ENCODE measurements around the gene DSC2. TPM values are rescaled to one million over a fixed set of nuclear protein-coding genes. Genes with fewer than 3 reads are reported as not detected.

DSC2 gene
- total RNA-seq (2014; rRNA removed; shearing (Covaris generic)) (not detected in 2 replicates), polyA plus RNA-seq (2016; fragmentation: Nextera tagmentation; extraction: Ambion mirVana) (not detected in 2 replicates)

GRCh38 chr18:31102025-31102684 lies at the start of gene DSC2:
DSC2 (minus strand) TSS chr18:31102421; CDS start chr18:31101971, 450 bp downstream.
- Histone ChIP-seq H2AFZ (no peak within 1 kb of the TSS), H3F3A (ENCODE audit: insufficient read depth) (no peaks in the 10 kb centered on the region), H4K20me1 (ENCODE audit: insufficient read depth) (no peaks in the 10 kb centered on the region), H3K9me3 (ENCODE audit: low read depth) (no peaks in the 10 kb centered on the region), H3K4me1 (ENCODE audit: insufficient read depth) (no peaks in the 10 kb centered on the region), H3K9me2 (ENCODE audit: insufficient read depth) (no peaks in the 10 kb centered on the region), H3K27me3 (replicated peaks; ENCODE audit: insufficient read depth) (no peaks in the 10 kb centered on the region), H3K27ac (no peak within 1 kb of the TSS), H3K4me3 (no peak within 1 kb of the TSS), H3K79me2 (ENCODE audit: insufficient read depth) (no peaks in the 10 kb centered on the region), H3K4me2 (ENCODE audit: unreplicated experiment) (no peak within 1 kb of the TSS), H3K36me3 (ENCODE audit: low read depth) (no peaks in the 10 kb centered on the region), H3K9ac (no peak within 1 kb of the TSS)
- no peak for DNase-seq
- no peak for TF ChIP-seq EZH2phosphoT487 (IDR thresholded peaks at IDR 0.05; ENCODE audit: insufficient read depth, low read depth)
- 3 to 8% methylated on average over 43 to 44 of the region's 44 CpGs for WGBS, 2 experiments (ENCODE audit: low coverage in 1 of 2, low lambda C conversion rate in 2 of 2, missing lambda C conversion rate in 2 of 2)
- in situ Hi-C loops (cut with MboI) = no loop called here

GRCh38 chr18:31149351-31149750 lies 47.1 kb upstream of the DSC2 start:
- 6 to 12% methylated on average over 3 of the region's 3 CpGs for WGBS, 2 experiments (ENCODE audit: low coverage in 1 of 2, low lambda C conversion rate in 2 of 2, missing lambda C conversion rate in 2 of 2)
- Histone ChIP-seq H3K9ac (no peak overlapping the region), H3K4me3 (no peak overlapping the region), H3K27ac (no peak overlapping the region), H3K27me3 (replicated peaks; ENCODE audit: insufficient read depth) (no peaks in the 10 kb centered on the region), H4K20me1 (ENCODE audit: insufficient read depth) (no peaks in the 10 kb centered on the region), H3K9me3 (ENCODE audit: low read depth) (no peaks in the 10 kb centered on the region), H3K4me1 (ENCODE audit: insufficient read depth) (no peaks in the 10 kb centered on the region), H3K4me2 (ENCODE audit: unreplicated experiment) (no peak overlapping the region), H2AFZ (no peak overlapping the region), H3K9me2 (ENCODE audit: insufficient read depth) (no peaks in the 10 kb centered on the region; the same call in 1 of the 2 replicates), H3K36me3 (ENCODE audit: low read depth) (no peaks in the 10 kb centered on the region), H3K79me2 (ENCODE audit: insufficient read depth) (no peaks in the 10 kb centered on the region), H3F3A (ENCODE audit: insufficient read depth) (no peaks in the 10 kb centered on the region)
- DNase-seq = no peak
- TF ChIP-seq EZH2phosphoT487 (IDR thresholded peaks at IDR 0.05; ENCODE audit: insufficient read depth, low read depth) = no peak
- no peak for TF ChIP-seq EZH2 (IDR thresholded peaks at IDR 0.05; ENCODE audit: insufficient read depth, poor library complexity, severe bottlenecking)
- in situ Hi-C loops (cut with MboI) = loop anchor here (10.0 kb wide), 1 partner anchor 55 kb away; no protein-coding TSS in a partner anchor

GRCh38 chr18:31148600-31148999 lies 46.4 kb upstream of the DSC2 start:
- Histone ChIP-seq H3K9me2 (ENCODE audit: insufficient read depth) (no peaks in the 10 kb centered on the region), H3K27me3 (replicated peaks; ENCODE audit: insufficient read depth) (no peaks in the 10 kb centered on the region), H3K27ac (no peak overlapping the region), H3K4me1 (ENCODE audit: insufficient read depth) (no peaks in the 10 kb centered on the region), H3K9me3 (ENCODE audit: low read depth) (no peaks in the 10 kb centered on the region), H4K20me1 (ENCODE audit: insufficient read depth) (no peaks in the 10 kb centered on the region), H3F3A (ENCODE audit: insufficient read depth) (no peaks in the 10 kb centered on the region), H3K9ac (no peak overlapping the region), H3K36me3 (ENCODE audit: low read depth) (no peaks in the 10 kb centered on the region), H3K79me2 (ENCODE audit: insufficient read depth) (no peaks in the 10 kb centered on the region), H3K4me2 (ENCODE audit: unreplicated experiment) (no peak overlapping the region), H3K4me3 (no peak overlapping the region), H2AFZ (no peak overlapping the region)
- in situ Hi-C loops (cut with MboI) = loop anchor here (10.0 kb wide), 1 partner anchor 56 kb away; no protein-coding TSS in a partner anchor
- DNase-seq = no peak
- 1 to 2% methylated on average over 3 of the region's 3 CpGs for WGBS, 2 experiments (ENCODE audit: low coverage in 1 of 2, low lambda C conversion rate in 2 of 2, missing lambda C conversion rate in 2 of 2)
- TF ChIP-seq EZH2 (IDR thresholded peaks at IDR 0.05; ENCODE audit: insufficient read depth, poor library complexity, severe bottlenecking) = no peak

GRCh38 chr18:31146809-31147208 lies 44.6 kb upstream of the DSC2 start:
- no peak for TF ChIP-seq EZH2 (IDR thresholded peaks at IDR 0.05; ENCODE audit: insufficient read depth, poor library complexity, severe bottlenecking)
- no peak for TF ChIP-seq EZH2phosphoT487 (IDR thresholded peaks at IDR 0.05; ENCODE audit: insufficient read depth, low read depth)
- in situ Hi-C loops (cut with MboI) = loop anchor here (10.0 kb wide), 1 partner anchor 58 kb away; no protein-coding TSS in a partner anchor
- no peak for DNase-seq
- Histone ChIP-seq H2AFZ (no peak overlapping the region), H3K9me2 (ENCODE audit: insufficient read depth) (no peaks in the 10 kb centered on the region), H3K36me3 (ENCODE audit: low read depth) (no peaks in the 10 kb centered on the region), H3K27me3 (replicated peaks; ENCODE audit: insufficient read depth) (no peaks in the 10 kb centered on the region), H3F3A (ENCODE audit: insufficient read depth) (no peaks in the 10 kb centered on the region), H3K9ac (no peak overlapping the region), H4K20me1 (ENCODE audit: insufficient read depth) (no peaks in the 10 kb centered on the region), H3K79me2 (ENCODE audit: insufficient read depth) (no peaks in the 10 kb centered on the region), H3K27ac (no peak overlapping the region), H3K4me2 (ENCODE audit: unreplicated experiment) (no peak overlapping the region), H3K4me1 (ENCODE audit: insufficient read depth) (no peaks in the 10 kb centered on the region), H3K4me3 (no peak overlapping the region), H3K9me3 (ENCODE audit: low read depth) (no peaks in the 10 kb centered on the region)

Measured in GM23248 (cell line).